Stomach (tissue), 4 donors: ENCODE results near the gene SP2.

ENCODE experiments used
- POLR2A ChIP-seq, 4 donors: fragments of 450-650 bp; IDR thresholded peaks; one replicate each; pipeline ENCODE4 v1.6.1; 2016; ENCODE audit warnings: antibody characterized with exemption in 4 of 4, control low read depth in 2 of 4, mild to moderate bottlenecking in 1 of 4, moderate library complexity in 1 of 4
- POLR2AphosphoS5 ChIP-seq, 3 donors: sonication (generic); formaldehyde crosslinking; IDR thresholded peaks; one replicate each; pipeline ENCODE4 v1.6.1; 2016; ENCODE audit warnings: antibody characterized with exemption in 3 of 3
- TF ChIP-seq, protein P1 (sequence below), 7 experiments: fragments of 450-650 bp in 4 of 7; fragments of 200-600 bp in 3 of 7; sonication (generic) in 3 of 7; IDR thresholded peaks; one replicate each; pipeline ENCODE4 v1.5.1; 2016 to 2019; ENCODE audit warnings: antibody characterized with exemption in 7 of 7, control low read depth in 2 of 7, mild to moderate bottlenecking in 1 of 7

DNA sequence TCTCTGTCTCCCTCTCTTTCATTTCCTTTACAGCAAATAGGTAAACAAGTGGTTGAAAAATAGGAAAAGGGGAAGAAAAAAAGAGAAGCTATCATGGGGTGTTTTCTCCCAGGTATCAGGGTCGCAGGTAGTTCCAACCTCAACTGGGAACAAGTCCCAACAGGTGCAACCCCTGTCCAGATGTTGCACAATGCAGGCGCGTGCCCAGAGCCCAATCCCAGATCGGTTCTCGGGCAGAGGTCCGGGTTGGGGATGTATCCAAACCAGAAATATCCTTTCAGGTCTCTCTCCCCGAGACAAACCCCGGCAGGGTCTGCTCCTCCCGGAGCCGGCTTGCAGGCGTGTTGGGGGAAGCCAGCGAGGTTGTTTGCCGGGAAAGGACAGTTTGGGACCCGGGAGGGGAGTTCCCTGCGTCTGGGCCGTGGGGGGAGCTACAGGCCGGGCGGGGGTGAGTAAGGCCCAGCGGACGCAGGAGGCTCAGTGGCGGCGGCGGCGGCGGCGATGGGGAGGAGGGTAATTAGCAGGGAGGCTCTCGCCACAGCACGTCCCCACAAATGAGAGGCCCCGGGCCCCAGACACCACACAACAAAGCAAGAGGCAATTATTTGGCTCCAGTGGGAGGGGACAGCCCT, 23.9 kb upstream of the SP2 start:
- TF ChIP-seq, protein P1, sequence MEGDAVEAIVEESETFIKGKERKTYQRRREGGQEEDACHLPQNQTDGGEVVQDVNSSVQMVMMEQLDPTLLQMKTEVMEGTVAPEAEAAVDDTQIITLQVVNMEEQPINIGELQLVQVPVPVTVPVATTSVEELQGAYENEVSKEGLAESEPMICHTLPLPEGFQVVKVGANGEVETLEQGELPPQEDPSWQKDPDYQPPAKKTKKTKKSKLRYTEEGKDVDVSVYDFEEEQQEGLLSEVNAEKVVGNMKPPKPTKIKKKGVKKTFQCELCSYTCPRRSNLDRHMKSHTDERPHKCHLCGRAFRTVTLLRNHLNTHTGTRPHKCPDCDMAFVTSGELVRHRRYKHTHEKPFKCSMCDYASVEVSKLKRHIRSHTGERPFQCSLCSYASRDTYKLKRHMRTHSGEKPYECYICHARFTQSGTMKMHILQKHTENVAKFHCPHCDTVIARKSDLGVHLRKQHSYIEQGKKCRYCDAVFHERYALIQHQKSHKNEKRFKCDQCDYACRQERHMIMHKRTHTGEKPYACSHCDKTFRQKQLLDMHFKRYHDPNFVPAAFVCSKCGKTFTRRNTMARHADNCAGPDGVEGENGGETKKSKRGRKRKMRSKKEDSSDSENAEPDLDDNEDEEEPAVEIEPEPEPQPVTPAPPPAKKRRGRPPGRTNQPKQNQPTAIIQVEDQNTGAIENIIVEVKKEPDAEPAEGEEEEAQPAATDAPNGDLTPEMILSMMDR (IDR thresholded peaks at IDR 0.05), result no peak
- no peak for TF ChIP-seq POLR2AphosphoS5 (IDR thresholded peaks at IDR 0.05)
- TF ChIP-seq POLR2A (IDR thresholded peaks at IDR 0.05), result no peak
